DND-41 (cell line): ENCODE measurements around the gene CEP57L1.
"Not testable (repeated sequence)": the region's sequence is repeated elsewhere in the genome, so short reads cannot be mapped to it uniquely, and the experiment has no call there.

Experiments
- CTCF ChIP-seq: IDR thresholded peaks from 2 replicates; pipeline ENCODE4 v1.5.1; 2012; ENCODE audit warnings: borderline replicate concordance, low read length, moderate library complexity, mild to moderate bottlenecking; ENCODE audit not compliant: poor library complexity, severe bottlenecking; ENCODE audit errors: extremely low read depth
- EZH2 ChIP-seq: IDR thresholded peaks from 3 replicates; pipeline ENCODE4 v1.6.1; 2012; ENCODE audit warnings: borderline replicate concordance, low read depth, mild to moderate bottlenecking, moderate library complexity, low read length, inconsistent platforms; ENCODE audit not compliant: severe bottlenecking

DNA sequence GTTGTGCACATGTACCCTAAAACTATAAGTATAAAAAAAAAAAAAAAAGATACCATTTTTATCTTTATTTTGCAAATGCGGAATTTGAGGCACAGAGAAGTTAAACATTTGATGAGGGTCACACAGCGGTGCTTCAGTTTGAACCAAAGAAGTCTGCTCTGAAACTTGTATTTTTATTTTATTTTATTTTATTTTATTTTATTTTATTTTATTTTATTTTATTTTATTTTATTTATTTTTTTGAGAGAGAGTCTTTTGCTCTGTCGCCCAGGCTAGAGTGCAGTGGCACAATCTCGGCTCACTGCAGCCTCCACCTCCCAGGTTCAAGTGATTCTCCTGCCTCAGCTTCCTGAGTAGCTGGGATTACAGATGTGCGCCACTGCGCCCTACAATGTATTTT lies 41.2 kb downstream of the CEP57L1 start:
- not testable (repeated sequence) for TF ChIP-seq CTCF, EZH2
